Vagina (tissue), 2 donors: ENCODE measurements around the gene ENGASE.

Source experiments
- POLR2A ChIP-seq, 2 donors: fragments of 450-650 bp; IDR thresholded peaks; one replicate each; pipeline ENCODE4 v1.6.1; 2017; ENCODE audit warnings: antibody characterized with exemption in 2 of 2, mild to moderate bottlenecking in 2 of 2, moderate library complexity in 2 of 2
- POLR2AphosphoS5 ChIP-seq, 2 donors: sonication (generic); formaldehyde crosslinking; IDR thresholded peaks; one replicate each; pipeline ENCODE4 v1.9.0; 2017; ENCODE audit warnings: antibody characterized with exemption in 2 of 2, mild to moderate bottlenecking in 2 of 2, low read depth in 1 of 2; ENCODE audit not compliant: insufficient read depth in 1 of 2
- TF ChIP-seq, protein P1 (sequence below), 3 experiments: fragments of 450-650 bp in 2 of 3; fragments of 200-600 bp in 1 of 3; sonication (generic) in 1 of 3; IDR thresholded peaks; one replicate each; pipeline ENCODE4 v1.5.1; 2017 to 2019; ENCODE audit warnings: antibody characterized with exemption in 3 of 3, mild to moderate bottlenecking in 2 of 3, moderate library complexity in 2 of 3

DNA sequence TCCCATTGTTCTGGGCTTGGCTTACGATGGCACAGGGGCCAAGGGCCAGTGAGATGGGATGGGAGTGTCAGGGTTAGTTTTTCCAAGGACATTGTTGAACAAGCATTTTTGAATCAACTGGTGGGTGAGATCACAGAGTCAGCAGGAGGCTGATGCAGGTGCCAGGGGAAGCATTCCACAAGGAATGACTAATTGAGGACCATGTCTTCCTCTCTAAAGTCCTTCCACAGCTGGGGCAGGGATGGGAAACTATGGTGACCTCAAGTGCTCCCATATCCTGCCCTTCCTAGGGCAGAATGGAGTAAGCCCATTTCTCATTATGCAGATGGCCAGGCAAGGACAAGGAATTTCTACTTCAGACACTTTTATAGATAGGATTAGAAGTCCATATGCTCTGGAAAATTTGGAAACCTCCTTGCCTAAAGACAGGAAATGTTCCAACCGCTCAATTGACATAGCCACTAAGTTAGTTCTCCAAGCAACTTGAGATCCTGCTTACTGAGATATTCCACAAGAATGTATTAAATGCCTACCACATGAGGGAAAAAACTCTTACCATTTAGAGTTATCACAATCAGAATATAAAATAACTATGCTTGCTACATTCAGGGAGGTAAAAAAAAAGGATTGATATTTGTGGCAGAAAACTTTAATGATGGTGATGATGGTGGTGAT, 21.2 kb upstream of the ENGASE start:
- TF ChIP-seq, protein P1, sequence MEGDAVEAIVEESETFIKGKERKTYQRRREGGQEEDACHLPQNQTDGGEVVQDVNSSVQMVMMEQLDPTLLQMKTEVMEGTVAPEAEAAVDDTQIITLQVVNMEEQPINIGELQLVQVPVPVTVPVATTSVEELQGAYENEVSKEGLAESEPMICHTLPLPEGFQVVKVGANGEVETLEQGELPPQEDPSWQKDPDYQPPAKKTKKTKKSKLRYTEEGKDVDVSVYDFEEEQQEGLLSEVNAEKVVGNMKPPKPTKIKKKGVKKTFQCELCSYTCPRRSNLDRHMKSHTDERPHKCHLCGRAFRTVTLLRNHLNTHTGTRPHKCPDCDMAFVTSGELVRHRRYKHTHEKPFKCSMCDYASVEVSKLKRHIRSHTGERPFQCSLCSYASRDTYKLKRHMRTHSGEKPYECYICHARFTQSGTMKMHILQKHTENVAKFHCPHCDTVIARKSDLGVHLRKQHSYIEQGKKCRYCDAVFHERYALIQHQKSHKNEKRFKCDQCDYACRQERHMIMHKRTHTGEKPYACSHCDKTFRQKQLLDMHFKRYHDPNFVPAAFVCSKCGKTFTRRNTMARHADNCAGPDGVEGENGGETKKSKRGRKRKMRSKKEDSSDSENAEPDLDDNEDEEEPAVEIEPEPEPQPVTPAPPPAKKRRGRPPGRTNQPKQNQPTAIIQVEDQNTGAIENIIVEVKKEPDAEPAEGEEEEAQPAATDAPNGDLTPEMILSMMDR (IDR thresholded peaks at IDR 0.05): no peak
- TF ChIP-seq POLR2AphosphoS5 (IDR thresholded peaks at IDR 0.05; ENCODE audit: insufficient read depth in 1 of 2, low read depth in 1 of 2): no peak
- TF ChIP-seq POLR2A (IDR thresholded peaks at IDR 0.05): no peak
